ENCODE data around the gene IL15RA.

IL15RA gene, protein sequence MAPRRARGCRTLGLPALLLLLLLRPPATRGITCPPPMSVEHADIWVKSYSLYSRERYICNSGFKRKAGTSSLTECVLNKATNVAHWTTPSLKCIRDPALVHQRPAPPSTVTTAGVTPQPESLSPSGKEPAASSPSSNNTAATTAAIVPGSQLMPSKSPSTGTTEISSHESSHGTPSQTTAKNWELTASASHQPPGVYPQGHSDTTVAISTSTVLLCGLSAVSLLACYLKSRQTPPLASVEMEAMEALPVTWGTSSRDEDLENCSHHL

DNA sequence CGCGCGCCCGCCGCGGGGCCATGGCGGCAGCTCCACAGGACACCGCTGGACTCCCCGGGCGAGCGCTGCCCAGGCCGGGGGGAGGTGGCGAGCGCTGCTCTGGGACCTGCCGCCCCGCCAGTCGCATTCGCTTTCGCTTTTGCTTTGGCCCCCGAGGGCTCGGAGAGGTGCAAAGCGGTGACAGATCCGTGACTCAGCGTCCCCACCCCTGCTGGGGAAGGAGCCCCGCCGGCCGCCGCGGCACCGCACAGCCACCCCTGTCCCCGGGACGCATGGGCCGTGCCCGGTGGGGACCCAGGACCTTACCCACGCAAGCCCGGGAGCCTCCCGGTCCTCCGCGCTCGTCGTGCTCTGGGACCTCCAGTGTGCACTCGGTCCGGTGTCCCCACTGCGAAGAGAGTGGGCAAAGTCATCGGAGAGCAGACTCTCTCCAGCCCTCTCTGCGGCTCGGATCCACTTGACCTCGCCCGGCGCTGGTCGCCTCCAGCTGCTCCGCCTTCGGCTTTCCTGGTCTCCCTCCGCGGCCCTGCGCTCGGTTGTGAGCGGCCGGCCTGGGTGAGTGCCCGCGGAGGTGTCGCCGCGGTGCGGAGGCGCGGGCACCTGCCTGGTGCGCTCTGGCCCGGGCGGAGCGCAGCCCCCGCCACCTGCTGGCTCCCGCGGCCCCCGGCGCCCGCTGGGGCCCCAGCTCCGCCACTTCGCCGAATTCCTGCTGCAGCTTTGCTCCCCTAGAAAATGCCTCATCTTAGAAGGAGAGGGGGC, at the start of gene IL15RA:
Gene IL15RA, minus strand, starts transcription at position 73 of the 759 bp plus-strand sequence. Its CDS starts 51 bp downstream, at position 22.
- peak; percentile 90 for DNase-seq

GRCh38 chr10:6025683-6026255, 48.4 kb upstream of the IL15RA start:
- DNase-seq, result no peak

- no peak for DNase-seq
Measured at GRCh38 chr10:6024334-6024682, 47.0 kb upstream of the IL15RA start.

GRCh38 chr10:6023661-6024333, 46.5 kb upstream of the IL15RA start:
- no peak for DNase-seq

DNA sequence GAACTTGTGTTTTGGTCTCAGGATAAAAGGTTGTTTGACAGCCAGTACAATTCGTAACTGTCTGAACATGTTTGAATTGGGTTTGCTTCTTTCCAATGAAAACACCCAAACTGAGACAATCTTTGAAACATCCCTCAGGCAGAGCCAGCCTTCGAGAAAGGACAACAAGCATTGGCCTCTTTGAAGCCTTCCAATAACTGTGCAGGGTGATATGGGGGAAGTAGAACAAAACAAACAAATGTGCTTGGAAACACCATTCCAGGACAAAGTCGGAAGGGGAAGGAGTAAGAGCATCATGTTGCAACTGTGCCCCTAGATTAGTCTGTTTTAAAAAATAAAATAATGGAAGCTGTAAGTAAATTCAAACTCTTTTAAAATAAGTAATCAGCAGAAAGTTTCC, 45.3 kb upstream of the IL15RA start:
- no peak for DNase-seq

DNA sequence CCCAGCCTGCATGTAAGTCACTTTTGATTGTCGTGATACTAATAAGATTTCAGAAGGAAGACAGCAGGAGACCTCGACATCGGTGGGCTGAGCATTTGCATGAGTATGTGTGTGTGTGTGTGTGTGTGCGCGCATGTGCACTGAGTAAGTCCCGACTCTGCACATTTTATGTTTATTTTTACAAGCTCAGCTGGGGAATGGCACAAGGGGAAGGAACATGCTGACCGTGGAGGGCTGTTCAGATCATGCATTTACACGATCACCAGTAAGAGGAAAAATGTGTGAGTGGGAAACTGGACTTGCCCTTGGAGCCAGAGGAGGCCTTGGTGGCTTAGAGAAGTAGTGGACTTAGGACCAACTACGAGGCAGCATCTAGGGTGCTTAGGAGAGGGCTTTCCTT, 43.5 kb upstream of the IL15RA start:
- peak; percentile 32 for DNase-seq

DNA sequence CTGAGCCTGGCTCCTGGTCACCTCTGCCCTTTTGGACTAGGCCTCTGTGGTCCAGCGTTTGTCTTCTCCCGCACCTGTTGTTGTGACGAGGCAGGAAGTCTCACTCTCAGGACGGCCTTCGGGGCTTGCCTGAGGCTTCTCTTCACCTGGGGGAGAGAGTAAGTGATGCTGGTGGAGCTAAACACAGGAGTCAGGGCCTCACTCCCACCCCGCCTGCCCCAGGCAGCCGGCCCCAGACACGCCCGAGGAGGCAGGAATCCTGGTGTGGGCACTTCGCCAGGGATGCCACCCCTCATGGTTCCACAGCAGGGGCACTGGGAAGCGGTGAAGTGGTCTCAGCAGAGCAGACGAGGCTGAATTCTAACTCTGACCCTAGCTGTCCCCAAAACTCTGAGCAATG, 42.5 kb upstream of the IL15RA start:
- DNase-seq, result no peak

GRCh38 chr10:6019010-6019782, 41.9 kb upstream of the IL15RA start:
- DNase-seq, result peak; percentile 27

DNA sequence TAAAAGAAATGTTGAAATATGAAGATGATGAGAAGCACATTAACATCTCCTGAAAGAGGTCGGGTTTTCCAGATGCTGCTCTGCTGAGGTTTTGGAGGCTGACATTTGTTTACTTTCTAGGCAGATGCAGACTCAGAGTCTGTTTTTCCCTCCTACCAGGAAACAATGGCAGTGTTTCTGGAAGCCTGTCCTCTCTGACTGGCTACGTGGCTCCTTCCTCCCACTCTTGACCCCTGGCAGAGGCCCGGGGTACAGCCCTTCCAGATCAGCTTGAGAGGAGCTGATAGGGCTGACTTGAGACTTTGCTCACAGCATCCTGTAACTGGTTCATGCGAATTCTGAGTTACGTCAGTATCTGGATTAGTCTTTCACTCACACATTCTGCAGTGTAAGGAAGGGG, 41.1 kb upstream of the IL15RA start:
- no peak for DNase-seq

GRCh38 chr10:6017781-6018354, 40.5 kb upstream of the IL15RA start:
- no peak for DNase-seq

DNA sequence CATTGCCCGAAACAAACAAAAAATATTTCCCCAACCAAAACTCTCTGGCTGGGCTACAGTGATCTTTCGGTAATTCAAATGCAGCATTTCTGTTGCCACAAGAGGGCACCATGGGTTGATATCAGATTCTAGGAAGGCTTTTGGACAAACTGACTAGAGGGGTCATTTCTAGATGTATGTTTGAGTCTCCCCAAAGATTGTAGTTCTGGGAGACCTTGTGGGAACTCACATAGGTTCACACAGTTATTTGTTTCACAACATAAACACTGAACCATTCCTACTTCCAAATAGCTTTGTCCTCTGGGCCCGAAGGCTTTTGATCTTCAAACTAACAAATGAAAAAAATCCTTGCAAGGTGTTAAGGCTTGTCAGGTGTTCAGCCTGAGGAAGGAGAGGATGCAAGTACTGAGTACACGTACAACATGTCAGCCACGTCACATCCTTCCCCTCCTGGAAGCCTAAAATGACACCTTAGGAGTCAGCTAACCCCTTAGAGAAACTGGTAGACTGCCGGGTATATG, 37.0 kb upstream of the IL15RA start:
- peak; percentile 85 for DNase-seq

- DNase-seq, result no peak
Measured at GRCh38 chr10:6013413-6014192, 36.3 kb upstream of the IL15RA start.

GRCh38 chr10:6012121-6012905, 35.0 kb upstream of the IL15RA start:
- DNase-seq, result no peak

GRCh38 chr10:6011558-6011957, 34.2 kb upstream of the IL15RA start:
- DNase-seq, result no peak

DNA sequence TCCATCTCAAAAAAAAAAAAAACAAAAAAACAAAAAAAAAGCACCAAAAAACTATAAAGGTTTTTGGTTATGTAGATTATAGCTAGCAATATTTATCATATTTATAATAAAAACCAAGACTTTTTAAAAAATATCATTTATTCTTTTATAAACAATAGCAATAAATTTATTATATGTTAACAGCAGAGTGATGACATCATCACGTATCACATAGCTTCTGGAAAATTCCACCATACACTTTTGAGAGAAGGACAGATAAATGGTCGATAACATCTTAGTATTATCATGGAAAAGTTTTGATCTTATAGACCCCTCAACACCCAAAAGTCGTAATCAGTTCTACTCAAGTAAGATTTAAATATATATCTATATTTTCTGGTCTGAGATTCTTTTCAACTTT, 33.2 kb upstream of the IL15RA start:
- no peak for DNase-seq

GRCh38 chr10:6009961-6010360, 32.6 kb upstream of the IL15RA start:
- DNase-seq, result no peak

DNA sequence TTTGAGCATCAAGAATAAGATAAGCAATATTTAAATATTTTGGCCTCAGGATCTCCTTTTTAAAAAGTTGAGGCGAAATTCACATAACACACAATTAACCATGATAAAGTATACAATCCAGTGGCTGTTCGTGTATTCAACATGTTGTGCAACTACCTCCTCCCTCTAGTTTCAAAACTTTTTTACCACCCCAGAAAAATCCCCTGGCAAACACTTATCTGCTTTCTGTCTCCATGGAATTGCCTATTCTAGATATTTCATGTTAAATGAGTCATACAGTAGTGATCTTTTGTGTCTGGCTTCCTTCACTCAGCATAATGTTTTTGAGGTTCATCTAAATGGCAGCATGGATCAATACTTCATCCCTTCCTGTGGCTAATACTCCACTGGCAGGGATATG, 31.8 kb upstream of the IL15RA start:
- DNase-seq, result peak; percentile 22

- no peak for DNase-seq
Measured at GRCh38 chr10:6008497-6009142, 31.3 kb upstream of the IL15RA start.

DNA sequence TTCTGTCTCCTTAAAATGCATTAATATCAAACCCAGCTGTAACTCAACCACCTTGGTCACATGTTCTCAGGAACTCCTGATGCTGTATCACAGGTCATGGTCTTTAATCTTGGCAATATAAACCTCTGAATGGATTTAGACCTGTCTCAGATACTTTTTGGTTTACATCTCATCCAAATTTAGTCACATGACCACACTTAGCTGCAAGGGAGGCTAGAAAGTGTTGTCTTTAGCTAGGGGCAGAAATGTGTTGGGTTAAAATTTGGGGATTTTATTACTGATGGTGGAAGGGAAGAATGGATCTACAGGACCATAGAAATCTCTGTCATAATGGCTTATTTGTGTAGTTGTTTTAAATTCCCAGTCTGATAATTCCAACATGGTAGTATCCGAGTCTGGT, 29.6 kb upstream of the IL15RA start:
- DNase-seq, result no peak

- no peak for DNase-seq
Measured at GRCh38 chr10:6006546-6006945, 29.2 kb upstream of the IL15RA start.
